Progenitor cell of endocrine pancreas (in vitro differentiated cells): ENCODE measurements around the gene ZNF385B. TPM values are rescaled to one million over a fixed set of nuclear protein-coding genes. Genes with fewer than 3 reads are reported as not detected.

ENCODE experiments used
- DNase-seq: peaks from one replicate; pipeline ENCODE4 v3.0.0; 2021; ENCODE audit warnings: low spot score; ENCODE audit not compliant: unreplicated experiment
- H3K27ac Mint-ChIP-seq: 2 replicates; pipeline ENCODE4 v1.8.0; 2021; ENCODE audit warnings: mild to moderate bottlenecking, moderate library complexity, mixed read lengths
- H3K27me3 Mint-ChIP-seq: 2 replicates; pipeline ENCODE4 v1.8.0; 2021; ENCODE audit warnings: mixed read lengths
- H3K36me3 Mint-ChIP-seq: 2 replicates; pipeline ENCODE4 v1.8.0; 2022; ENCODE audit warnings: mixed read lengths; ENCODE audit not compliant: insufficient read depth
- H3K4me1 Mint-ChIP-seq: 2 replicates; pipeline ENCODE4 v1.8.0; 2021; ENCODE audit warnings: low read depth, mixed read lengths
- H3K4me3 Mint-ChIP-seq: 2 replicates; pipeline ENCODE4 v1.8.0; 2021; ENCODE audit warnings: low read depth, mild to moderate bottlenecking, moderate library complexity, mixed read lengths
- H3K9me3 Mint-ChIP-seq: 2 replicates; pipeline ENCODE4 v1.8.0; 2021; ENCODE audit warnings: low read depth, mixed read lengths
- CTCF ChIP-seq: fragments of 200-600 bp; sonication (generic); IDR thresholded peaks from one replicate; pipeline ENCODE4 v1.5.0; 2021; ENCODE audit warnings: antibody characterized with exemption, mild to moderate bottlenecking; ENCODE audit not compliant: unreplicated experiment
- microRNA-seq: library from miRNA; unstranded; fragments of <30 nt; microRNA quantifications from one replicate; pipeline ENCODE4 v1.1.0, GENCODE V29; 2020; ENCODE audit warnings: borderline number of aligned reads; ENCODE audit not compliant: unreplicated experiment
- total RNA-seq: library from RNA; stranded (reverse); gene quantifications from 2 replicates; pipeline ENCODE4 v1.2.1, GENCODE V29; 2021

The ZNF385B gene
- total RNA-seq, 1 donor from 2014 or later = 4.9 TPM

GRCh38 chr2:179417436-179417949 lies 443.9 kb downstream of the ZNF385B start:
- no peak for DNase-seq
- H3K4me3 Mint-ChIP-seq = no peak overlapping the region
- peaks cover 6% of the 10 kb centered on the region for H3K9me3 Mint-ChIP-seq
- H3K4me1 Mint-ChIP-seq = no peaks in the 10 kb centered on the region
- H3K27me3 Mint-ChIP-seq = no peaks in the 10 kb centered on the region
- no peak for TF ChIP-seq CTCF
- H3K36me3 Mint-ChIP-seq = no peaks in the 10 kb centered on the region
- no peak overlapping the region for H3K27ac Mint-ChIP-seq

GRCh38 chr2:179412112-179412511 lies 449.3 kb downstream of the ZNF385B start:
- no peaks in the 10 kb centered on the region for H3K4me1 Mint-ChIP-seq
- no peak overlapping the region for H3K27ac Mint-ChIP-seq
- no peaks in the 10 kb centered on the region for H3K27me3 Mint-ChIP-seq
- no peak overlapping the region for H3K4me3 Mint-ChIP-seq
- no peak for DNase-seq
- H3K9me3 Mint-ChIP-seq = peaks cover 6% of the 10 kb centered on the region
- no peak for TF ChIP-seq CTCF
- no peaks in the 10 kb centered on the region for H3K36me3 Mint-ChIP-seq

- H3K27me3 Mint-ChIP-seq = no peaks in the 10 kb centered on the region
- DNase-seq = peak; percentile 11
These were observed 450.7 kb downstream of the ZNF385B start for GRCh38 chr2:179410552-179411356.

GRCh38 chr2:179403624-179404023 lies 457.8 kb downstream of the ZNF385B start:
- no peak for DNase-seq
- TF ChIP-seq CTCF = no peak
- no peaks in the 10 kb centered on the region for H3K4me1 Mint-ChIP-seq
- no peaks in the 10 kb centered on the region for H3K27me3 Mint-ChIP-seq
- no peaks in the 10 kb centered on the region for H3K9me3 Mint-ChIP-seq
- no peak overlapping the region for H3K4me3 Mint-ChIP-seq
- H3K36me3 Mint-ChIP-seq = no peaks in the 10 kb centered on the region
- H3K27ac Mint-ChIP-seq = no peak overlapping the region

More at GRCh38 chr2:179410552-179411356, 450.7 kb downstream of the ZNF385B start:
- Mint-ChIP-seq H3K9me3 (peaks cover 5% of the 10 kb centered on the region), H3K27ac (no peak overlapping the region), H3K4me3 (no peak overlapping the region), H3K36me3 (no peaks in the 10 kb centered on the region), H3K4me1 (no peaks in the 10 kb centered on the region)
- peak; percentile 85 for TF ChIP-seq CTCF

GRCh38 chr2:179393481-179393880 lies 467.9 kb downstream of the ZNF385B start:
- no peaks in the 10 kb centered on the region for H3K27me3 Mint-ChIP-seq
- peaks cover 3% of the 10 kb centered on the region for H3K4me1 Mint-ChIP-seq
- DNase-seq = no peak
- H3K27ac Mint-ChIP-seq = no peak overlapping the region
- no peaks in the 10 kb centered on the region for H3K36me3 Mint-ChIP-seq
- peaks cover 8% of the 10 kb centered on the region for H3K9me3 Mint-ChIP-seq
- H3K4me3 Mint-ChIP-seq = no peak overlapping the region
- no peak for TF ChIP-seq CTCF

Small RNA genes within 50 kb of the gene (microRNA-seq; reads per million reads assigned to microRNA genes)
- not detected for gene MIR1258

Other genes with a start within 250 kb of the ZNF385B start
- 27.2 and 27.7 TPM in 2 replicates for gene CWC22, start 145.7 kb upstream of the ZNF385B start, total RNA-seq